Breast epithelium (tissue), 4 donors: ENCODE data around the gene KCNV2. TPM values are rescaled to one million over a fixed set of nuclear protein-coding genes. Genes with fewer than 3 reads are reported as not detected.

Source experiments
- DNase-seq, 2 donors: peaks; one replicate each; pipeline ENCODE4 v3.0.0-alpha.2; 2019; ENCODE audit warnings: low spot score in 2 of 2
- H3K27ac ChIP-seq, 2 donors: fragments of 200-600 bp; sonication (generic) in 1 of 2; one replicate each; pipeline ENCODE4 v1.5.1; 2016 to 2019; ENCODE audit warnings: mild to moderate bottlenecking in 1 of 2
- H3K27me3 ChIP-seq, 2 donors: fragments of 200-600 bp; sonication (generic) in 1 of 2; one replicate each; pipeline versions ENCODE4 v1.5.1 to v1.6.0; 2017 to 2019; ENCODE audit warnings: control low read depth in 1 of 2, mild to moderate bottlenecking in 1 of 2
- H3K36me3 ChIP-seq: fragments of 200-600 bp; one replicate; pipeline ENCODE4 v1.5.1; 2019
- H3K4me1 ChIP-seq, 2 donors: fragments of 200-600 bp; sonication (generic); one replicate each; pipeline ENCODE4 v1.5.1; 2016 to 2019; ENCODE audit warnings: control low read depth in 1 of 2
- H3K4me3 ChIP-seq, 3 donors: fragments of 200-600 bp; sonication (generic); 1 replicate in 2 of 3; 2 replicates in 1 of 3; pipeline ENCODE4 v1.5.1; 2016 to 2019; ENCODE audit warnings: mild to moderate bottlenecking in 3 of 3, moderate library complexity in 2 of 3
- H3K9me3 ChIP-seq, 2 donors: fragments of 200-600 bp; sonication (generic) in 1 of 2; one replicate each; pipeline ENCODE4 v1.5.1; 2016 to 2019; ENCODE audit warnings: control low read depth in 1 of 2
- CTCF ChIP-seq, 3 donors: fragments of 450-650 bp; IDR thresholded peaks; one replicate each; pipeline ENCODE4 v1.5.1; 2016 to 2017; ENCODE audit warnings: antibody characterized with exemption in 3 of 3, mild to moderate bottlenecking in 3 of 3, moderate library complexity in 3 of 3
- POLR2A ChIP-seq: fragments of 450-650 bp; IDR thresholded peaks from one replicate; pipeline ENCODE4 v1.6.1; 2016; ENCODE audit warnings: antibody characterized with exemption, mild to moderate bottlenecking, moderate library complexity
- POLR2AphosphoS5 ChIP-seq, 3 donors: sonication (generic); formaldehyde crosslinking; IDR thresholded peaks; one replicate each; pipeline ENCODE4 v1.6.1; 2017; ENCODE audit warnings: antibody characterized with exemption in 3 of 3
- intact Hi-C: fragments of 100-400 bp; cut with DNase I; formaldehyde crosslinking; loops from one replicate; pipeline ENCODE4 v1.15.1; 2023; ENCODE audit warnings: low total_unique reads
- total RNA-seq, 3 donors: library from RNA; depleted of rRNA; stranded (reverse); fragments of >200 nt; gene quantifications; one replicate each; pipeline ENCODE4 v1.1.0, GENCODE V29; 2016

The KCNV2 gene
- total RNA-seq, 3 donors from 2014 or later: not detected

GRCh38 chr9:2691212-2691611, 26.1 kb upstream of the KCNV2 start:
- H3K4me1 ChIP-seq: no peaks in the 10 kb centered on the region
- no peak for DNase-seq
- no peaks in the 10 kb centered on the region for H3K9me3 ChIP-seq
- H3K27ac ChIP-seq: no peak overlapping the region
- TF ChIP-seq CTCF (IDR thresholded peaks at IDR 0.05): no peak
- no peak for TF ChIP-seq POLR2AphosphoS5 (IDR thresholded peaks at IDR 0.05)
- no peak for TF ChIP-seq POLR2A
- H3K27me3 ChIP-seq: no peaks in the 10 kb centered on the region
- no peaks in the 10 kb centered on the region for H3K36me3 ChIP-seq
- no peak overlapping the region for H3K4me3 ChIP-seq
- intact Hi-C loops: no loop called here

GRCh38 chr9:2691626-2692025, 25.7 kb upstream of the KCNV2 start:
- H3K4me1 ChIP-seq: no peaks in the 10 kb centered on the region
- TF ChIP-seq POLR2AphosphoS5 (IDR thresholded peaks at IDR 0.05): no peak
- TF ChIP-seq POLR2A: no peak
- no peak for TF ChIP-seq CTCF (IDR thresholded peaks at IDR 0.05)
- no peaks in the 10 kb centered on the region for H3K36me3 ChIP-seq
- intact Hi-C loops: no loop called here
- no peak overlapping the region for H3K4me3 ChIP-seq
- no peaks in the 10 kb centered on the region for H3K27me3 ChIP-seq
- no peak for DNase-seq
- no peaks in the 10 kb centered on the region for H3K9me3 ChIP-seq
- H3K27ac ChIP-seq: no peak overlapping the region

- H3K4me3 ChIP-seq: no peak overlapping the region
- H3K27ac ChIP-seq: no peak overlapping the region
- no peaks in the 10 kb centered on the region for H3K27me3 ChIP-seq
- no peaks in the 10 kb centered on the region for H3K9me3 ChIP-seq
- TF ChIP-seq POLR2A (no peak), CTCF (IDR thresholded peaks at IDR 0.05) (no peak), POLR2AphosphoS5 (IDR thresholded peaks at IDR 0.05) (no peak)
- intact Hi-C loops: no loop called here
- no peaks in the 10 kb centered on the region for H3K4me1 ChIP-seq
- H3K36me3 ChIP-seq: no peaks in the 10 kb centered on the region
- DNase-seq: no peak
Observed at GRCh38 chr9:2693056-2693455, 24.3 kb upstream of the KCNV2 start.

- no peak for DNase-seq
- Histone ChIP-seq H3K4me1 (no peaks in the 10 kb centered on the region), H3K27me3 (no peaks in the 10 kb centered on the region), H3K36me3 (no peaks in the 10 kb centered on the region), H3K4me3 (no peak overlapping the region), H3K9me3 (no peaks in the 10 kb centered on the region), H3K27ac (no peak overlapping the region)
- no peak for TF ChIP-seq CTCF (IDR thresholded peaks at IDR 0.05)
- TF ChIP-seq POLR2AphosphoS5 (IDR thresholded peaks at IDR 0.05): no peak
- TF ChIP-seq POLR2A: no peak
- intact Hi-C loops: no loop called here
Observed at GRCh38 chr9:2697492-2697891, 19.8 kb upstream of the KCNV2 start.

GRCh38 chr9:2700398-2700797, 16.9 kb upstream of the KCNV2 start:
- Histone ChIP-seq H3K4me1 (no peaks in the 10 kb centered on the region), H3K27me3 (no peaks in the 10 kb centered on the region), H3K36me3 (no peaks in the 10 kb centered on the region), H3K27ac (no peak overlapping the region), H3K4me3 (no peak overlapping the region), H3K9me3 (no peaks in the 10 kb centered on the region)
- TF ChIP-seq POLR2A (no peak), CTCF (IDR thresholded peaks at IDR 0.05) (no peak), POLR2AphosphoS5 (IDR thresholded peaks at IDR 0.05) (no peak)
- no peak for DNase-seq
- intact Hi-C loops: no loop called here
